Caki2 (cell line): ENCODE data around the gene RASSF6. TPM values are rescaled to one million over a fixed set of nuclear protein-coding genes. Genes with fewer than 3 reads are reported as not detected.
"Not testable (repeated sequence)": the region's sequence is repeated elsewhere in the genome, so short reads cannot be mapped to it uniquely, and the experiment has no call there.

Experiments used
- DNase-seq: peaks from one replicate; pipeline ENCODE4 v3.0.0-alpha.2; 2015; ENCODE audit warnings: low read depth
- in situ Hi-C: cut with HindIII; loops from 2 replicates; pipeline ENCODE4 v1.10.0; 2016; ENCODE audit warnings: low sequenced_read_pairs, low pct_unique_long_range_greater_than_20kb, mixed read lengths
- total RNA-seq: library from RNA; depleted of rRNA; stranded (reverse); fragments of >200 nt; shearing (Covaris generic); gene quantifications from 2 replicates; pipeline ENCODE4 v1.2.3, GENCODE V29; 2014; ENCODE audit warnings: low replicate concordance; rRNA removed

The RASSF6 gene
- total RNA-seq: 0.52 and 1.0 TPM in 2 replicates

GRCh38 chr4:73620115-73620792 lies at the start of gene RASSF6:
Gene RASSF6, minus strand, starts transcription at chr4:73620436. Its CDS starts 8,641 bp downstream, at chr4:73611795.
- in situ Hi-C loops: no loop called here
- peak; percentile 89 for DNase-seq

- DNase-seq: no peak
- in situ Hi-C loops: no loop called here
Measured at GRCh38 chr4:73669410-73670183, 49.4 kb upstream of the RASSF6 start.

GRCh38 chr4:73668782-73669201 lies 48.6 kb upstream of the RASSF6 start:
- in situ Hi-C loops: no loop called here
- DNase-seq: no peak

- in situ Hi-C loops, DNase-seq: not testable (repeated sequence)
Measured at GRCh38 chr4:73665924-73666323, 45.7 kb upstream of the RASSF6 start.

GRCh38 chr4:73664470-73664869 lies 44.2 kb upstream of the RASSF6 start:
- DNase-seq: no peak
- in situ Hi-C loops: no loop called here

- no peak for DNase-seq
- in situ Hi-C loops: no loop called here
Measured at GRCh38 chr4:73663576-73663975, 43.3 kb upstream of the RASSF6 start.

- DNase-seq: peak; percentile 45
- in situ Hi-C loops: no loop called here
Measured at GRCh38 chr4:73662709-73663546, 42.7 kb upstream of the RASSF6 start.

GRCh38 chr4:73661646-73662119 lies 41.4 kb upstream of the RASSF6 start:
- in situ Hi-C loops: no loop called here
- DNase-seq: peak; percentile 64

- DNase-seq: no peak
- in situ Hi-C loops: no loop called here
Measured at GRCh38 chr4:73660808-73661207, 40.6 kb upstream of the RASSF6 start.

GRCh38 chr4:73653695-73654106 lies 33.5 kb upstream of the RASSF6 start:
- peak; percentile 63 for DNase-seq

GRCh38 chr4:73650250-73650649 lies 30.0 kb upstream of the RASSF6 start:
- in situ Hi-C loops: no loop called here
- no peak for DNase-seq

More at GRCh38 chr4:73653695-73654106, 33.5 kb upstream of the RASSF6 start:
- in situ Hi-C loops: no loop called here

GRCh38 chr4:73648478-73648877 lies 28.2 kb upstream of the RASSF6 start:
- DNase-seq: no peak
- in situ Hi-C loops: no loop called here

GRCh38 chr4:73646117-73646516 lies 25.9 kb upstream of the RASSF6 start:
- in situ Hi-C loops: no loop called here
- no peak for DNase-seq

GRCh38 chr4:73631565-73632226 lies 11.5 kb upstream of the RASSF6 start:
- in situ Hi-C loops: no loop called here
- DNase-seq: no peak

GRCh38 chr4:73628834-73629233 lies 8.6 kb upstream of the RASSF6 start:
- DNase-seq, in situ Hi-C loops: not testable (repeated sequence)

- in situ Hi-C loops: no loop called here
- DNase-seq: no peak
Measured at GRCh38 chr4:73621357-73621756, 1.1 kb upstream of the RASSF6 start.

- no peak for DNase-seq
- in situ Hi-C loops: no loop called here
Measured at GRCh38 chr4:73619346-73619745, 890 bp downstream of the RASSF6 start.

- in situ Hi-C loops: no loop called here
- DNase-seq: no peak
Measured at GRCh38 chr4:73617256-73617655, 3.0 kb downstream of the RASSF6 start.
